Colonic mucosa (tissue), 4 donors: Measurements from ENCODE around the gene SPDYE4. TPM values are rescaled to one million over a fixed set of nuclear protein-coding genes. Genes with fewer than 3 reads are reported as not detected.

Experiments
- DNase-seq: peaks from one replicate; pipeline ENCODE4 v3.0.0-alpha.2; 2020
- H3K27ac ChIP-seq: fragments of 200-600 bp; one replicate; pipeline ENCODE4 v1.8.0; 2021
- H3K27me3 ChIP-seq: fragments of 200-600 bp; one replicate; pipeline ENCODE4 v1.8.0; 2021
- H3K36me3 ChIP-seq: fragments of 200-600 bp; one replicate; pipeline ENCODE4 v1.8.0; 2021
- H3K4me1 ChIP-seq: fragments of 200-600 bp; one replicate; pipeline ENCODE4 v1.8.0; 2021; ENCODE audit warnings: mild to moderate bottlenecking
- H3K4me3 ChIP-seq: fragments of 200-600 bp; one replicate; pipeline ENCODE4 v1.8.0; 2021
- H3K9ac ChIP-seq, 2 donors: one replicate each; pipeline ENCODE4 v1.7.0; 2013; ENCODE audit warnings: control low read depth in 2 of 2, low read depth in 2 of 2, low read length in 2 of 2
- H3K9me3 ChIP-seq: fragments of 200-600 bp; one replicate; pipeline ENCODE4 v1.8.0; 2021
- intact Hi-C: fragments of 100-400 bp; cut with DNase I; formaldehyde crosslinking; loops from one replicate; pipeline ENCODE4 v1.14.1; 2022
- total RNA-seq, 2 donors: library from RNA; stranded (reverse); fragmentation: NEBNext Ultra II Directional in 1 of 2; extraction: Animal tissue kit (Norgen Biotek cat#: 25700) in 1 of 2; gene quantifications; one replicate each; pipeline ENCODE4 v1.2.1, GENCODE V29; 2021
- TF ChIP-seq, protein P1 (sequence below): fragments of 200-600 bp; IDR thresholded peaks from one replicate; pipeline ENCODE4 v1.8.0; 2022; ENCODE audit warnings: antibody characterized with exemption, mild to moderate bottlenecking
- donor health status: healthy.
- donor health status: DM: no; HTN: no; CAD: no.
- donor health status: DM: no; HTN: no; CAD: no.

Gene SPDYE4
- total RNA-seq, 2 donors from 2014 or later: not detected

DNA sequence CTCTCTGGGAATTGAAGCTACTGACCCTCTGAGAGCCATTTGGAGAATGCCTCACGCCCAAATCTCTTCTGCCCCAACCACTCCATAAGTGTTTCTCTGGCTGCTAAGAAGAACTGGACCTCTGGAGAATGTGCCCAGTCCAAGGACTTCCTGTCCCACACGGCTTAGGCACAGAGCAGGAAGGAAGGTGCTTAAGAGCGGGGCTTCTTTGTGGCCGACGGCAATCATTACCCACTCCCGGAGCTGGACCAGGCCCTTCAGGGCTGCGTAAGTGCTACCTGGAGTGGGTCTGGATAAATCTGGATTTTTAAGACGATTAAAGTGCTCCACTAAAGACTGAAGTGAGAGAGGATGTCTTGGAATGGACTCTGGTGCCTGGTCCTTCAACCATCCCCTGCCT, 15.5 kb downstream of the SPDYE4 start:
- no peak overlapping the region for H3K9ac ChIP-seq

DNA sequence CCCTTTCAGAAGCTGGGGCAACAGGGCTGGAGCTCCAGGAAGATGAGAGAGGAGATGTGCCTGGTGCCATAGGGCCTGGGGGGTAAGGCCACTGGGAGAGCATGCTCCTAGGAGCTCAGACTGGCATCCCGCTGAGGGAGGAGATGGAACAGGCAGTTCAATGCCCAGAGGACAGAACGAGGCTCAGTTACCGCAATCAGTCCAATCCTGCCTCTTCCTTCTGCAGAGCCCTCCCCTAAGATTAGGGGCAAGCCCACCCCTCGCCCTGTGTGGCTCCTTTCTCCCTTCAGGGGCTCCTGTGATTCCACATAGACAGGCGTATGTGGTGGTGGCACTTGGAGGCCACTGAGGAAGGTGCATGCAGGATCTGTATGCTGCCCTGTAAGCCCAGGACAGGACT, 16.1 kb downstream of the SPDYE4 start:
- H3K4me1 ChIP-seq: no peaks in the 10 kb centered on the region
- no peaks in the 10 kb centered on the region for H3K36me3 ChIP-seq
- intact Hi-C loops: loop anchor here (5.0 kb wide), 1 partner anchor 170 kb away; no protein-coding TSS in a partner anchor
- H3K27me3 ChIP-seq: no peaks in the 10 kb centered on the region
- no peak overlapping the region for H3K27ac ChIP-seq
- no peaks in the 10 kb centered on the region for H3K9me3 ChIP-seq
- no peak overlapping the region for H3K9ac ChIP-seq
- no peak overlapping the region for H3K4me3 ChIP-seq
- no peak for DNase-seq
- TF ChIP-seq, protein P1, sequence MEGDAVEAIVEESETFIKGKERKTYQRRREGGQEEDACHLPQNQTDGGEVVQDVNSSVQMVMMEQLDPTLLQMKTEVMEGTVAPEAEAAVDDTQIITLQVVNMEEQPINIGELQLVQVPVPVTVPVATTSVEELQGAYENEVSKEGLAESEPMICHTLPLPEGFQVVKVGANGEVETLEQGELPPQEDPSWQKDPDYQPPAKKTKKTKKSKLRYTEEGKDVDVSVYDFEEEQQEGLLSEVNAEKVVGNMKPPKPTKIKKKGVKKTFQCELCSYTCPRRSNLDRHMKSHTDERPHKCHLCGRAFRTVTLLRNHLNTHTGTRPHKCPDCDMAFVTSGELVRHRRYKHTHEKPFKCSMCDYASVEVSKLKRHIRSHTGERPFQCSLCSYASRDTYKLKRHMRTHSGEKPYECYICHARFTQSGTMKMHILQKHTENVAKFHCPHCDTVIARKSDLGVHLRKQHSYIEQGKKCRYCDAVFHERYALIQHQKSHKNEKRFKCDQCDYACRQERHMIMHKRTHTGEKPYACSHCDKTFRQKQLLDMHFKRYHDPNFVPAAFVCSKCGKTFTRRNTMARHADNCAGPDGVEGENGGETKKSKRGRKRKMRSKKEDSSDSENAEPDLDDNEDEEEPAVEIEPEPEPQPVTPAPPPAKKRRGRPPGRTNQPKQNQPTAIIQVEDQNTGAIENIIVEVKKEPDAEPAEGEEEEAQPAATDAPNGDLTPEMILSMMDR: no peak

More for the DNA sequence above, 15.5 kb downstream of the SPDYE4 start:
- Histone ChIP-seq H3K36me3 (no peaks in the 10 kb centered on the region), H3K9me3 (no peaks in the 10 kb centered on the region), H3K27ac (no peak overlapping the region), H3K27me3 (no peaks in the 10 kb centered on the region), H3K4me1 (no peaks in the 10 kb centered on the region), H3K4me3 (no peak overlapping the region)
- intact Hi-C loops: loop anchor here (5.0 kb wide), 1 partner anchor 171 kb away; no protein-coding TSS in a partner anchor
- TF ChIP-seq, protein P1: no peak
- DNase-seq: no peak

DNA sequence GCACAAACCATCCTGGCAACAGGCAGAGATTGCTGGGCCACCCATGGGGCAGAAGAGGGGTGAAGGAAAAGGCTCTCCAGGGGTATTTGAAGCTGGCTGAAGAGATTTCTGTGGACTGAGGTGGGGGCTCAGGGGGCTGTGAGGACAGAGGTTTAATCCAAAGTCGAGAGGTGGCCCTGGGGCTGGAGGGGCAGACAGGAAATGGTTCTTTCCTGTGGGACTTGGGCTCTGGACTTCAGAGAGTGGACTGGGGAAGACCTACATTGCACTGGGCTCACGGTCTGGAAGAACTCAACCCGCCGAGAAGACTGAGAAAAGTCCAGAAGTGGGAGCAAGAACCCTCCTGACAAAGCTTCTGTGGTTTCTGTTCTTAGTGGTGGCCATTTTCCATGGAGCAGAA, 16.6 kb downstream of the SPDYE4 start:
- H3K36me3 ChIP-seq: no peaks in the 10 kb centered on the region
- H3K4me1 ChIP-seq: no peaks in the 10 kb centered on the region
- H3K9ac ChIP-seq: no peak overlapping the region
- TF ChIP-seq, protein P1: no peak
- no peaks in the 10 kb centered on the region for H3K9me3 ChIP-seq
- no peaks in the 10 kb centered on the region for H3K27me3 ChIP-seq
- DNase-seq: no peak
- no peak overlapping the region for H3K4me3 ChIP-seq
- intact Hi-C loops: loop anchor here (5.0 kb wide), 1 partner anchor 169 kb away; no protein-coding TSS in a partner anchor
- H3K27ac ChIP-seq: no peak overlapping the region

DNA sequence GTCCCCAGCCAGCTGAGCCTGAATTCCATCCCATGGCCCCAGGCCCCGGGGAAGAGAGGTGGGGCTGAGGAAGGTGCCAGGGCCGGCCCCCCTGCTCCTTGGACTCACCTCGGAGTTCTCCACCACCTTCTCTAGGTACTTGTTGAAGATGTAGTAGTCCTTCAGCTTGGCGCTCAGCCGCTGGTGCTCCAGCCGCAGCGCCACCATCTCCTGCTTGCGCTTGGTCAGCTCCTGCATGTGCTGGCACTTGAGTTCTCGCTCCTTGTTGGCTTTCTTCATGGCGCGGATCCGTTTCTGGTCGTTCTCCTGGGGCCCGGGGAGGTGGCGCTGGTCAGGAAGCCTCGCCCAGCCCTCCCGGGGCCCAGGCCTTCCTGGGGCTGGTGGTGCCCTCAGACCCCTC, 17.0 kb downstream of the SPDYE4 start:
- no peak overlapping the region for H3K4me3 ChIP-seq
- H3K4me1 ChIP-seq: no peaks in the 10 kb centered on the region
- H3K27me3 ChIP-seq: no peaks in the 10 kb centered on the region
- intact Hi-C loops: loop anchor here (5.0 kb wide), 1 partner anchor 169 kb away; no protein-coding TSS in a partner anchor
- no peak overlapping the region for H3K27ac ChIP-seq
- no peak for DNase-seq
- TF ChIP-seq, protein P1: no peak
- no peaks in the 10 kb centered on the region for H3K9me3 ChIP-seq
- H3K9ac ChIP-seq: no peak overlapping the region
- no peaks in the 10 kb centered on the region for H3K36me3 ChIP-seq

DNA sequence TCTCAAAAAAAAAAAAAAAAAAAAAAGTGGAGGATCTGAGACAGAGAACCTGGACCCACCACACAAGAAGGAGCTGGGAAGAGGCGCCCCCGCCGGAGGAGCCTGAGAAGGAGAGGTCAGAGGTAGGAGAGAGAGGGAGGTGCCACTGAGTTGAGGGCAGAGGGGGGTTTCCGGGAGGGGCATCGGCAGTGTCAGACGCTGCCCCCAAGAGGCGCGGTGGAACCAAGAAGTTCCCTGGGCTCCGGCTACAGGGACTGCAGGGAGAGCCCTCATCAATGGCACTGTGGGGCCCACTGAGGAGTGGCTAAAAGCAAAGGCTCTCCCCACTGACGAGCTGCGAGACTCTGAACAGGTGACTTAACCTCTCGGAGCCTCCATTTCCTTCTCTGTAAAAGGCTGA, 17.9 kb downstream of the SPDYE4 start:
- Histone ChIP-seq H3K9ac (no peak overlapping the region), H3K27me3 (no peaks in the 10 kb centered on the region), H3K4me3 (no peak overlapping the region), H3K27ac (no peak overlapping the region), H3K4me1 (no peaks in the 10 kb centered on the region), H3K36me3 (no peaks in the 10 kb centered on the region), H3K9me3 (no peaks in the 10 kb centered on the region)
- intact Hi-C loops: loop anchor here (5.0 kb wide), 1 partner anchor 168 kb away; no protein-coding TSS in a partner anchor
- no peak for DNase-seq
- TF ChIP-seq, protein P1: no peak
